ENCODE results near the gene SBSN.

Gene SBSN

GRCh38 chr19:35517342-35517741, 10.8 kb downstream of the SBSN start:
- no peaks in the 10 kb centered on the region for H3K4me1 ChIP-seq (ENCODE audit: control insufficient read depth in 1 of 2, insufficient read depth in 2 of 2, low read length in 2 of 2)
- H3K4me3 ChIP-seq (ENCODE audit: low read depth in 1 of 2, low read length in 2 of 2) = no peak overlapping the region
- peaks cover 0 to 10% of the 10 kb centered on the region in 2 donors for H3K27me3 ChIP-seq (ENCODE audit: control insufficient read depth in 1 of 2, insufficient read depth in 2 of 2, low read length in 2 of 2)
- no peaks in the 10 kb centered on the region for H3K36me3 ChIP-seq (ENCODE audit: control insufficient read depth in 1 of 2, insufficient read depth in 2 of 2, low read length in 2 of 2)
- no peak overlapping the region for H3K27ac ChIP-seq (ENCODE audit: low read depth, low read length)
- H3K9ac ChIP-seq (ENCODE audit: low read depth in 1 of 2, low read length in 2 of 2) = no peak overlapping the region
- H3K9me3 ChIP-seq (ENCODE audit: control insufficient read depth in 1 of 2, low read length in 2 of 2) = no peaks in the 10 kb centered on the region

GRCh38 chr19:35516310-35516709, 11.8 kb downstream of the SBSN start:
- H3K36me3 ChIP-seq (ENCODE audit: control insufficient read depth in 1 of 2, insufficient read depth in 2 of 2, low read length in 2 of 2) = no peaks in the 10 kb centered on the region
- H3K4me1 ChIP-seq (ENCODE audit: control insufficient read depth in 1 of 2, insufficient read depth in 2 of 2, low read length in 2 of 2) = no peaks in the 10 kb centered on the region
- peaks cover 0 to 10% of the 10 kb centered on the region in 2 donors for H3K27me3 ChIP-seq (ENCODE audit: control insufficient read depth in 1 of 2, insufficient read depth in 2 of 2, low read length in 2 of 2)
- no peak overlapping the region for H3K4me3 ChIP-seq (ENCODE audit: low read depth in 1 of 2, low read length in 2 of 2)
- H3K9me3 ChIP-seq (ENCODE audit: control insufficient read depth in 1 of 2, low read length in 2 of 2) = no peaks in the 10 kb centered on the region
- no peak overlapping the region for H3K9ac ChIP-seq (ENCODE audit: low read depth in 1 of 2, low read length in 2 of 2)
- H3K27ac ChIP-seq (ENCODE audit: low read depth, low read length) = no peak overlapping the region

GRCh38 chr19:35514282-35514809, 13.8 kb downstream of the SBSN start:
- Histone ChIP-seq H3K9ac (ENCODE audit: low read depth in 1 of 2, low read length in 2 of 2) (no peak overlapping the region), H3K27me3 (ENCODE audit: control insufficient read depth in 1 of 2, insufficient read depth in 2 of 2, low read length in 2 of 2) (peaks cover 16 to 17% of the 10 kb centered on the region in 2 donors), H3K4me1 (ENCODE audit: control insufficient read depth in 1 of 2, insufficient read depth in 2 of 2, low read length in 2 of 2) (peaks cover 14% of the 10 kb centered on the region in 2 donors), H3K27ac (ENCODE audit: low read depth, low read length) (no peak overlapping the region), H3K36me3 (ENCODE audit: control insufficient read depth in 1 of 2, insufficient read depth in 2 of 2, low read length in 2 of 2) (no peaks in the 10 kb centered on the region), H3K4me3 (ENCODE audit: low read depth in 1 of 2, low read length in 2 of 2) (no peak overlapping the region), H3K9me3 (ENCODE audit: control insufficient read depth in 1 of 2, low read length in 2 of 2) (no peaks in the 10 kb centered on the region)

- H3K9ac ChIP-seq (ENCODE audit: low read depth in 1 of 2, low read length in 2 of 2) = no peak within 1 kb of the TSS
- no peak within 1 kb of the TSS for H3K4me3 ChIP-seq (ENCODE audit: low read depth in 1 of 2, low read length in 2 of 2)
- no peak within 1 kb of the TSS for H3K27ac ChIP-seq (ENCODE audit: low read depth, low read length)
- peaks cover 14 to 19% of the 10 kb centered on the region in 2 donors for H3K27me3 ChIP-seq (ENCODE audit: control insufficient read depth in 1 of 2, insufficient read depth in 2 of 2, low read length in 2 of 2)
- H3K9me3 ChIP-seq (ENCODE audit: control insufficient read depth in 1 of 2, low read length in 2 of 2) = no peaks in the 10 kb centered on the region
- no peaks in the 10 kb centered on the region for H3K36me3 ChIP-seq (ENCODE audit: control insufficient read depth in 1 of 2, insufficient read depth in 2 of 2, low read length in 2 of 2)
- peaks cover 16% of the 10 kb centered on the region in 2 donors for H3K4me1 ChIP-seq (ENCODE audit: control insufficient read depth in 1 of 2, insufficient read depth in 2 of 2, low read length in 2 of 2)
Measured at GRCh38 chr19:35513628-35514281, 14.4 kb downstream of the SBSN start, which contains the start of gene DMKN. Gene DMKN, minus strand, starts transcription at chr19:35513649. Its CDS starts 174 bp downstream, at chr19:35513475.

GRCh38 chr19:35512831-35513627, 15.1 kb downstream of the SBSN start:
- Histone ChIP-seq H3K27ac (ENCODE audit: low read depth, low read length) (no peak overlapping the region), H3K27me3 (ENCODE audit: control insufficient read depth in 1 of 2, insufficient read depth in 2 of 2, low read length in 2 of 2) (peaks cover 14 to 21% of the 10 kb centered on the region in 2 donors), H3K36me3 (ENCODE audit: control insufficient read depth in 1 of 2, insufficient read depth in 2 of 2, low read length in 2 of 2) (no peaks in the 10 kb centered on the region), H3K9ac (ENCODE audit: low read depth in 1 of 2, low read length in 2 of 2) (no peak overlapping the region), H3K9me3 (ENCODE audit: control insufficient read depth in 1 of 2, low read length in 2 of 2) (no peaks in the 10 kb centered on the region), H3K4me1 (ENCODE audit: control insufficient read depth in 1 of 2, insufficient read depth in 2 of 2, low read length in 2 of 2) (peaks cover 16% of the 10 kb centered on the region in 2 donors), H3K4me3 (ENCODE audit: low read depth in 1 of 2, low read length in 2 of 2) (no peak overlapping the region)

- Histone ChIP-seq H3K27ac (ENCODE audit: low read depth, low read length) (no peak overlapping the region), H3K27me3 (ENCODE audit: control insufficient read depth in 1 of 2, insufficient read depth in 2 of 2, low read length in 2 of 2) (peaks cover 19 to 29% of the 10 kb centered on the region in 2 donors), H3K4me3 (ENCODE audit: low read depth in 1 of 2, low read length in 2 of 2) (no peak overlapping the region)
Measured at GRCh38 chr19:35511337-35511736, 16.8 kb downstream of the SBSN start.

GRCh38 chr19:35510626-35510964, 17.5 kb downstream of the SBSN start:
- Histone ChIP-seq H3K27ac (ENCODE audit: low read depth, low read length) (no peak overlapping the region), H3K36me3 (ENCODE audit: control insufficient read depth in 1 of 2, insufficient read depth in 2 of 2, low read length in 2 of 2) (no peaks in the 10 kb centered on the region), H3K4me1 (ENCODE audit: control insufficient read depth in 1 of 2, insufficient read depth in 2 of 2, low read length in 2 of 2) (peaks cover 16% of the 10 kb centered on the region in 2 donors), H3K9ac (ENCODE audit: low read depth in 1 of 2, low read length in 2 of 2) (no peak overlapping the region), H3K27me3 (ENCODE audit: control insufficient read depth in 1 of 2, insufficient read depth in 2 of 2, low read length in 2 of 2) (peaks cover 19 to 29% of the 10 kb centered on the region in 2 donors), H3K9me3 (ENCODE audit: control insufficient read depth in 1 of 2, low read length in 2 of 2) (no peaks in the 10 kb centered on the region), H3K4me3 (ENCODE audit: low read depth in 1 of 2, low read length in 2 of 2) (peak overlapping the region in 1 of 2 donors; percentile 55)

More at GRCh38 chr19:35511337-35511736, 16.8 kb downstream of the SBSN start:
- no peak overlapping the region for H3K9ac ChIP-seq (ENCODE audit: low read depth in 1 of 2, low read length in 2 of 2)
- no peaks in the 10 kb centered on the region for H3K9me3 ChIP-seq (ENCODE audit: control insufficient read depth in 1 of 2, low read length in 2 of 2)
- peaks cover 16% of the 10 kb centered on the region in 2 donors for H3K4me1 ChIP-seq (ENCODE audit: control insufficient read depth in 1 of 2, insufficient read depth in 2 of 2, low read length in 2 of 2)
- no peaks in the 10 kb centered on the region for H3K36me3 ChIP-seq (ENCODE audit: control insufficient read depth in 1 of 2, insufficient read depth in 2 of 2, low read length in 2 of 2)

- peak overlapping the region; percentile 35 to 55 for H3K9ac ChIP-seq (ENCODE audit: low read depth in 1 of 2, low read length in 2 of 2)
- no peaks in the 10 kb centered on the region for H3K9me3 ChIP-seq (ENCODE audit: control insufficient read depth in 1 of 2, low read length in 2 of 2)
- H3K27me3 ChIP-seq (ENCODE audit: control insufficient read depth in 1 of 2, insufficient read depth in 2 of 2, low read length in 2 of 2) = peaks cover 19 to 29% of the 10 kb centered on the region in 2 donors
- H3K4me3 ChIP-seq (ENCODE audit: low read depth in 1 of 2, low read length in 2 of 2) = peak overlapping the region; percentile 53 to 55
- H3K36me3 ChIP-seq (ENCODE audit: control insufficient read depth in 1 of 2, insufficient read depth in 2 of 2, low read length in 2 of 2) = no peaks in the 10 kb centered on the region
- H3K4me1 ChIP-seq (ENCODE audit: control insufficient read depth in 1 of 2, insufficient read depth in 2 of 2, low read length in 2 of 2) = peaks cover 16% of the 10 kb centered on the region in 2 donors
- no peak overlapping the region for H3K27ac ChIP-seq (ENCODE audit: low read depth, low read length)
Measured at GRCh38 chr19:35509861-35510625, 18.1 kb downstream of the SBSN start.

- H3K27ac ChIP-seq (ENCODE audit: low read depth, low read length) = no peak overlapping the region
- H3K9ac ChIP-seq (ENCODE audit: low read depth in 1 of 2, low read length in 2 of 2) = no peak overlapping the region
- H3K4me1 ChIP-seq (ENCODE audit: control insufficient read depth in 1 of 2, insufficient read depth in 2 of 2, low read length in 2 of 2) = peaks cover 16% of the 10 kb centered on the region in 2 donors
- H3K27me3 ChIP-seq (ENCODE audit: control insufficient read depth in 1 of 2, insufficient read depth in 2 of 2, low read length in 2 of 2) = peaks cover 14 to 29% of the 10 kb centered on the region in 2 donors
- no peaks in the 10 kb centered on the region for H3K9me3 ChIP-seq (ENCODE audit: control insufficient read depth in 1 of 2, low read length in 2 of 2)
- peak overlapping the region; percentile 53 to 55 for H3K4me3 ChIP-seq (ENCODE audit: low read depth in 1 of 2, low read length in 2 of 2)
- no peaks in the 10 kb centered on the region for H3K36me3 ChIP-seq (ENCODE audit: control insufficient read depth in 1 of 2, insufficient read depth in 2 of 2, low read length in 2 of 2)
Measured at GRCh38 chr19:35509018-35509652, 19.0 kb downstream of the SBSN start.
